ENCODE results near the gene KIF16B.

The KIF16B gene

GRCh38 chr20:16483024-16483423, 90.2 kb downstream of the KIF16B start:
- Histone ChIP-seq H3K36me3 (ENCODE audit: control insufficient read depth, insufficient read depth, low read length) (no peaks in the 10 kb centered on the region), H3K4me3 (ENCODE audit: low read length) (no peak overlapping the region), H3K27me3 (ENCODE audit: control insufficient read depth, insufficient read depth, low read length) (no peaks in the 10 kb centered on the region), H3K4me1 (ENCODE audit: control insufficient read depth, insufficient read depth, low read length) (no peaks in the 10 kb centered on the region), H3K9me3 (ENCODE audit: control insufficient read depth, insufficient read depth, low read length) (no peaks in the 10 kb centered on the region), H3K27ac (ENCODE audit: low read length) (no peak overlapping the region)
- no peak for DNase-seq (ENCODE audit: low read depth, low spot score)
- WGBS (ENCODE audit: insufficient coverage, insufficient read length): no CpG with 5 or more reads among the region's 2 CpGs

DNA sequence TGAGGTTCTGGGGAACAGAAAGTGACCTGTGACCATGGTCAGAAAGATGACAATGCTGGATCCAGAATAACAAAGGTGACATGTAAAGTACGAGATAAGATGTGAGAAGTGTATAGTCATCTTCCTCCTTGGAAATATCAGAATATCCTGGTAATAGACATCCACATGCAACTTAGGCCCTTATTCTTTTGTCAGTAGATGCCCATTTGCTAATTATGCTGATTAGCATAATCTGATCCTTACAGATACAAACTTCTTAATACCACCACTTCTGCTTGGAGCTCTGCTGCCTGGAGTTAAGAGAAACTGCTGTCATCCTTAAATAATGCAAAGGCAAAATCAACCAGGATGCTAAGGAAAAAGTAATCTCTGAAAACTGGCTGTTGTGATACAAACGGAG, 91.3 kb downstream of the KIF16B start:
- Histone ChIP-seq H3K4me3 (ENCODE audit: low read length) (no peak overlapping the region), H3K27me3 (ENCODE audit: control insufficient read depth, insufficient read depth, low read length) (no peaks in the 10 kb centered on the region), H3K9me3 (ENCODE audit: control insufficient read depth, insufficient read depth, low read length) (no peaks in the 10 kb centered on the region), H3K36me3 (ENCODE audit: control insufficient read depth, insufficient read depth, low read length) (no peaks in the 10 kb centered on the region), H3K27ac (ENCODE audit: low read length) (no peak overlapping the region), H3K4me1 (ENCODE audit: control insufficient read depth, insufficient read depth, low read length) (no peaks in the 10 kb centered on the region)
- WGBS (ENCODE audit: insufficient coverage, insufficient read length): no CpG with 5 or more reads among the region's 2 CpGs
- no peak for DNase-seq (ENCODE audit: low read depth, low spot score)

- Histone ChIP-seq H3K4me3 (ENCODE audit: low read length) (no peak overlapping the region), H3K9me3 (ENCODE audit: control insufficient read depth, insufficient read depth, low read length) (no peaks in the 10 kb centered on the region), H3K27me3 (ENCODE audit: control insufficient read depth, insufficient read depth, low read length) (no peaks in the 10 kb centered on the region), H3K27ac (ENCODE audit: low read length) (no peak overlapping the region), H3K4me1 (ENCODE audit: control insufficient read depth, insufficient read depth, low read length) (no peaks in the 10 kb centered on the region), H3K36me3 (ENCODE audit: control insufficient read depth, insufficient read depth, low read length) (no peaks in the 10 kb centered on the region)
- no CpG with 5 or more reads among the region's 3 CpGs for WGBS (ENCODE audit: insufficient coverage, insufficient read length)
- no peak for DNase-seq (ENCODE audit: low read depth, low spot score)
These were observed 93.6 kb downstream of the KIF16B start for GRCh38 chr20:16479666-16480065.

- no peak overlapping the region for H3K27ac ChIP-seq (ENCODE audit: low read length)
- WGBS (ENCODE audit: insufficient coverage, insufficient read length): no CpG with 5 or more reads among the region's 5 CpGs
- no peaks in the 10 kb centered on the region for H3K36me3 ChIP-seq (ENCODE audit: control insufficient read depth, insufficient read depth, low read length)
- H3K9me3 ChIP-seq (ENCODE audit: control insufficient read depth, insufficient read depth, low read length): no peaks in the 10 kb centered on the region
- no peaks in the 10 kb centered on the region for H3K4me1 ChIP-seq (ENCODE audit: control insufficient read depth, insufficient read depth, low read length)
- H3K27me3 ChIP-seq (ENCODE audit: control insufficient read depth, insufficient read depth, low read length): no peaks in the 10 kb centered on the region
- no peak overlapping the region for H3K4me3 ChIP-seq (ENCODE audit: low read length)
- no peak for DNase-seq (ENCODE audit: low read depth, low spot score)
These were observed 95.6 kb downstream of the KIF16B start for GRCh38 chr20:16477632-16478031.

- Histone ChIP-seq H3K27me3 (ENCODE audit: control insufficient read depth, insufficient read depth, low read length) (no peaks in the 10 kb centered on the region), H3K36me3 (ENCODE audit: control insufficient read depth, insufficient read depth, low read length) (no peaks in the 10 kb centered on the region), H3K4me1 (ENCODE audit: control insufficient read depth, insufficient read depth, low read length) (no peaks in the 10 kb centered on the region), H3K27ac (ENCODE audit: low read length) (no peak overlapping the region), H3K9me3 (ENCODE audit: control insufficient read depth, insufficient read depth, low read length) (no peaks in the 10 kb centered on the region), H3K4me3 (ENCODE audit: low read length) (no peak overlapping the region)
- no peak for DNase-seq (ENCODE audit: low read depth, low spot score)
- WGBS (ENCODE audit: insufficient coverage, insufficient read length): no CpG with 5 or more reads among the region's 3 CpGs
These were observed 97.2 kb downstream of the KIF16B start for GRCh38 chr20:16476032-16476431.

DNA sequence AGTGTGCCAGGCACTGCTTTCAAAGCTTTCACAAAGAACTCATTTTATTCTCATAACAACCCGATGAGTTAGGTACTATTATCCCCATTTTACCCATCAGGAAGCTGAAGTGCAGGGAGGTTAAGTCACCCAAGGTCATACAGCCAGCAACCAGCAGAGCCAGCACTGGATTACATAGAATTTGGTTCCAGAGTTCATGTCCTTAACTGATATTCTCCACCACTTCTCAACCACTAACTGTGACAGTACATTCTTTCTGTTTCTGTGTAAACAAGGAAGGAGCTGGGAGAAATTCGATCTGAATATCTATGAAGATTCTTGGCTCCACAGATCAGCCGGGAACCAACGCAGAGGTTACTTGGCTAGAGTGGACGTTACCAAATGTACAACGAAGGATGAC, 98.0 kb downstream of the KIF16B start:
- no peaks in the 10 kb centered on the region for H3K27me3 ChIP-seq (ENCODE audit: control insufficient read depth, insufficient read depth, low read length)
- no peaks in the 10 kb centered on the region for H3K36me3 ChIP-seq (ENCODE audit: control insufficient read depth, insufficient read depth, low read length)
- H3K4me1 ChIP-seq (ENCODE audit: control insufficient read depth, insufficient read depth, low read length): no peaks in the 10 kb centered on the region
- WGBS (ENCODE audit: insufficient coverage, insufficient read length): no CpG with 5 or more reads among the region's 6 CpGs
- H3K9me3 ChIP-seq (ENCODE audit: control insufficient read depth, insufficient read depth, low read length): no peaks in the 10 kb centered on the region
- H3K27ac ChIP-seq (ENCODE audit: low read length): no peak overlapping the region
- H3K4me3 ChIP-seq (ENCODE audit: low read length): no peak overlapping the region
- DNase-seq (ENCODE audit: low read depth, low spot score): no peak

GRCh38 chr20:16474363-16474762, 98.9 kb downstream of the KIF16B start:
- WGBS (ENCODE audit: insufficient coverage, insufficient read length): no CpG with 5 or more reads among the region's 2 CpGs
- no peaks in the 10 kb centered on the region for H3K9me3 ChIP-seq (ENCODE audit: control insufficient read depth, insufficient read depth, low read length)
- H3K27ac ChIP-seq (ENCODE audit: low read length): no peak overlapping the region
- H3K4me3 ChIP-seq (ENCODE audit: low read length): no peak overlapping the region
- DNase-seq (ENCODE audit: low read depth, low spot score): no peak
- no peaks in the 10 kb centered on the region for H3K27me3 ChIP-seq (ENCODE audit: control insufficient read depth, insufficient read depth, low read length)
- H3K4me1 ChIP-seq (ENCODE audit: control insufficient read depth, insufficient read depth, low read length): no peaks in the 10 kb centered on the region
- H3K36me3 ChIP-seq (ENCODE audit: control insufficient read depth, insufficient read depth, low read length): no peaks in the 10 kb centered on the region

DNA sequence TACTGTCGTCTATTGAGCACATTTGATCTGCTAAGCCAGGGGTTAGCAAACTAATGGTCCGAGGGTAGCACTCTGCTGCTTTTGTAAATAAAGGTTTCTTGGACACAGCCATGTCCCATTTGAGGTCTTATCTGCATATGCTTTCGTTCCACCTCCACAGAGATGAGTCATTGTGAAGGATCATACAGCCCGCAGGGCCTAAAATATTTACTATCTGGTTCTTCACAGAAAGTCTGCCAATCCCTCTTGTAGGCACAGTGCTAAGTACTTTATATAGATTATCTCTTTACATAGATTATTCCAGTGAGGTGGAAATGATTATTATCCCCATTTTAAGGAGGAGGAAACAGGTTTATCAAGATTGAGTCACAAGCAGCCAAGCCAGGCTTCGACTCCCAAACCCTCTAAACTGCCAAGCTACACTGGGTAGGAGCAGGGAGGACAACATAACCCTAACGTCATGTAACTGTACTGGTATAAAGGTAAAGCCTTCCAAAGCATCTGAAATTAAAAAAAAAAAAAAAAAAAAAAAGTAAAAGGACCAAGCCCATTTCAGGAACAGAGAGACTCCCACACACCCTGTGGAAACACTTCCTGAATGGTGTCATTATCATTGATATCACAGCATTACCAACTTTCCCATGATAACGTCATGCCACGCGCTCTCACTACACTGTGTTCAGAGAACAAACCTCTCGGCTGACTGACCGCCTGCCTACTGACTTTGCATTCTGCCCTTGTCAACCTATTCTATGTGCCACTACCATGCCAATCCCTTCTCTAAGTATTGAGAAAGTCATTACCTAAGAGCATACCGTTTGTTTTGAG, 101.0 kb downstream of the KIF16B start:
- Histone ChIP-seq H3K27ac (ENCODE audit: low read length) (no peak overlapping the region), H3K4me3 (ENCODE audit: low read length) (no peak overlapping the region), H3K9me3 (ENCODE audit: control insufficient read depth, insufficient read depth, low read length) (no peaks in the 10 kb centered on the region), H3K36me3 (ENCODE audit: control insufficient read depth, insufficient read depth, low read length) (no peaks in the 10 kb centered on the region), H3K27me3 (ENCODE audit: control insufficient read depth, insufficient read depth, low read length) (no peaks in the 10 kb centered on the region), H3K4me1 (ENCODE audit: control insufficient read depth, insufficient read depth, low read length) (no peaks in the 10 kb centered on the region)
- WGBS (ENCODE audit: insufficient coverage, insufficient read length): no CpG with 5 or more reads among the region's 12 CpGs
- DNase-seq (ENCODE audit: low read depth, low spot score): no peak

DNA sequence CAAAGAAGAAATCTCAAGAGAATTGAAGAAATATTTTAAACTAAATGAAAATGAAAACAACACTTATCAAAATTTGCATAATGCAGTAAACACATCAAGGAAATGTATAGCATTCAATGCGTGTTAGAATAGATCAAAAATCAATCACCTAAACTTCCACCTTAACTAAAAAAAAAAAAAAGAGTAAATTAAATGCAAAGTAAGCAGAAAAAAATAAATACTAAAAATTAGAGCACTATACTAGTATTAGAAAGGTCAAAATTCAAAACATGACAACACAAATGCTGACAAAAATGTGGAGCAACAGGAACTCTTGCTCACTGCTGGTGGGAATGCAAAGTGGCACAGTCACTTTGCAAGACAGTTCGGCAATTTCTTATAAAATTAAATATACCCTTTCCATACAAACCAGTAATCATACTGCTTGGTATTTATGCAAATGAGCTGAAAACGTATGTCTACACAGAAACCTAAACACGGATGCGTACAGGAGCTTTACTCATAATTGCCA, 103.8 kb downstream of the KIF16B start:
- WGBS (ENCODE audit: insufficient coverage, insufficient read length): no CpG with 5 or more reads among the region's 5 CpGs
- no peaks in the 10 kb centered on the region for H3K9me3 ChIP-seq (ENCODE audit: control insufficient read depth, insufficient read depth, low read length)

DNA sequence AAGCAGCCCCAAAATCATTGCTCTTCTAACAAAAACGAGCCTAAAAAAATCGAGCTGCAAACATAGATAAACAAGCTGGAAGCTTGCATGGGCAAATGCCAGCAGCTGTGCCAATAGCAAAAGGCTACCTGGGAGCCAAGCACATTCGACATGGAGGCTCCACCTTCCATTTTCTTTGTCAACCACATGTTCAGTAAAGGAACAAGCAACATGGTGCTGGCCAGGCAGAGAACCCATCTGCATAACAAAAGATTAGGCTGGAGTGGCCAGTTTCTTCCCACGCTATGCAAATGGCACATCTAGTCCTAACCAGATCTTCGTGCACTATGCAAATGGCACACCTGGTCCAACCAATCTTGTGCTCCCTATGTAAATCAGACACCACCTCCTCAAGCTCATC, 110.5 kb downstream of the KIF16B start:
- Histone ChIP-seq H3K4me1 (ENCODE audit: control insufficient read depth, insufficient read depth, low read length) (no peaks in the 10 kb centered on the region), H3K27me3 (ENCODE audit: control insufficient read depth, insufficient read depth, low read length) (no peaks in the 10 kb centered on the region), H3K36me3 (ENCODE audit: control insufficient read depth, insufficient read depth, low read length) (no peaks in the 10 kb centered on the region), H3K4me3 (ENCODE audit: low read length) (no peak overlapping the region), H3K27ac (ENCODE audit: low read length) (no peak overlapping the region), H3K9me3 (ENCODE audit: control insufficient read depth, insufficient read depth, low read length) (no peaks in the 10 kb centered on the region)
- WGBS (ENCODE audit: insufficient coverage, insufficient read length): no CpG with 5 or more reads among the region's 5 CpGs
- DNase-seq (ENCODE audit: low read depth, low spot score): no peak

More for the DNA sequence above, 103.8 kb downstream of the KIF16B start:
- Histone ChIP-seq H3K27me3 (ENCODE audit: control insufficient read depth, insufficient read depth, low read length) (no peaks in the 10 kb centered on the region), H3K4me3 (ENCODE audit: low read length) (no peak overlapping the region), H3K27ac (ENCODE audit: low read length) (no peak overlapping the region), H3K36me3 (ENCODE audit: control insufficient read depth, insufficient read depth, low read length) (no peaks in the 10 kb centered on the region), H3K4me1 (ENCODE audit: control insufficient read depth, insufficient read depth, low read length) (no peaks in the 10 kb centered on the region)
- DNase-seq (ENCODE audit: low read depth, low spot score): no peak
